ENCODE data around the gene GARS1. TPM values are rescaled to one million over a fixed set of nuclear protein-coding genes. Genes with fewer than 3 reads are reported as not detected.

Gene GARS1
- total and polyA plus RNA-seq, 9 of the 15 experiments (the other 6 are each of a cell fraction or from before 2014, with no cell fraction given): 142 to 769 (median 272) TPM

DNA sequence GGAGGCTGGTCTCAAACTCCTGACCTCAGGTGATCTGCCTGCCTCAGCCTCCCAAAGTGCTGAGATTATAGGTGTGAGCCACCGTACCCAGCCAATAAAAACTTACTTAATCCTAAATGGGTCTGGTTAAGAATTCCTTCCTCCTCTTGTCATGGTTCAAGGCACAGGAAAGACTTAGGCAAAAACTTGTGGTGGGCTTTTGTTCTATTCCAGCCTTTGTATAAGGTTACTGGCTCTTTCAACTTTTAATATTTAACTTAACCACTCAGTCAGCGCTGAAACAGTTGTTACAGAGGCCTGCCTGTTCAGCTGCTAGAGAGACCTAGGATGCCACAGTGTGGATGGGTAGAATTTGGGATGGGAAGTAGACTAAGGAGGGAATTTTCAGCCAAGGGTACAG lies 28.1 kb upstream of the GARS1 start (continued):
- TF ChIP-seq, protein P1, sequence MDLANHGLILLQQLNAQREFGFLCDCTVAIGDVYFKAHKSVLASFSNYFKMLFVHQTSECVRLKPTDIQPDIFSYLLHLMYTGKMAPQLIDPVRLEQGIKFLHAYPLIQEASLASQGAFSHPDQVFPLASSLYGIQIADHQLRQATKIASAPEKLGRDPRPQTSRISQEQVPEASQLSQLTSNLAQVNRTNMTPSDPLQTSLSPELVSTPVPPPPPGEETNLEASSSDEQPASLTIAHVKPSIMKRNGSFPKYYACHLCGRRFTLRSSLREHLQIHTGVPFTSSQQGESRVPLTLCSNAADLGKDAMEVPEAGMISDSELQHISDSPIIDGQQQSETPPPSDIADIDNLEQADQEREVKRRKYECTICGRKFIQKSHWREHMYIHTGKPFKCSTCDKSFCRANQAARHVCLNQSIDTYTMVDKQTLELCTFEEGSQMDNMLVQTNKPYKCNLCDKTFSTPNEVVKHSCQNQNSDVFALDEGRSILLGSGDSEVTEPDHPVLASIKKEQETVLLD (IDR thresholded peaks at IDR 0.05): no peak
- TF ChIP-seq GATAD2B (IDR thresholded peaks at IDR 0.05; ENCODE audit: borderline replicate concordance) (no peak), TEAD2 (tag; IDR thresholded peaks at IDR 0.05) (no peak), ZFX (CRISPR knock-in tag; IDR thresholded peaks at IDR 0.05) (no peak), L3MBTL2 (IDR thresholded peaks at IDR 0.05) (no peak), RBBP5 (IDR thresholded peaks at IDR 0.05; ENCODE audit: borderline replicate concordance, insufficient read depth, low read length, poor library complexity, severe bottlenecking) (no peak), GTF2A2 (tag; IDR thresholded peaks at IDR 0.05) (no peak), U2AF2 (optimal IDR thresholded peaks at IDR 0.05; ENCODE audit: low read depth, low read length) (no peak)
- TF ChIP-seq, protein P2, sequence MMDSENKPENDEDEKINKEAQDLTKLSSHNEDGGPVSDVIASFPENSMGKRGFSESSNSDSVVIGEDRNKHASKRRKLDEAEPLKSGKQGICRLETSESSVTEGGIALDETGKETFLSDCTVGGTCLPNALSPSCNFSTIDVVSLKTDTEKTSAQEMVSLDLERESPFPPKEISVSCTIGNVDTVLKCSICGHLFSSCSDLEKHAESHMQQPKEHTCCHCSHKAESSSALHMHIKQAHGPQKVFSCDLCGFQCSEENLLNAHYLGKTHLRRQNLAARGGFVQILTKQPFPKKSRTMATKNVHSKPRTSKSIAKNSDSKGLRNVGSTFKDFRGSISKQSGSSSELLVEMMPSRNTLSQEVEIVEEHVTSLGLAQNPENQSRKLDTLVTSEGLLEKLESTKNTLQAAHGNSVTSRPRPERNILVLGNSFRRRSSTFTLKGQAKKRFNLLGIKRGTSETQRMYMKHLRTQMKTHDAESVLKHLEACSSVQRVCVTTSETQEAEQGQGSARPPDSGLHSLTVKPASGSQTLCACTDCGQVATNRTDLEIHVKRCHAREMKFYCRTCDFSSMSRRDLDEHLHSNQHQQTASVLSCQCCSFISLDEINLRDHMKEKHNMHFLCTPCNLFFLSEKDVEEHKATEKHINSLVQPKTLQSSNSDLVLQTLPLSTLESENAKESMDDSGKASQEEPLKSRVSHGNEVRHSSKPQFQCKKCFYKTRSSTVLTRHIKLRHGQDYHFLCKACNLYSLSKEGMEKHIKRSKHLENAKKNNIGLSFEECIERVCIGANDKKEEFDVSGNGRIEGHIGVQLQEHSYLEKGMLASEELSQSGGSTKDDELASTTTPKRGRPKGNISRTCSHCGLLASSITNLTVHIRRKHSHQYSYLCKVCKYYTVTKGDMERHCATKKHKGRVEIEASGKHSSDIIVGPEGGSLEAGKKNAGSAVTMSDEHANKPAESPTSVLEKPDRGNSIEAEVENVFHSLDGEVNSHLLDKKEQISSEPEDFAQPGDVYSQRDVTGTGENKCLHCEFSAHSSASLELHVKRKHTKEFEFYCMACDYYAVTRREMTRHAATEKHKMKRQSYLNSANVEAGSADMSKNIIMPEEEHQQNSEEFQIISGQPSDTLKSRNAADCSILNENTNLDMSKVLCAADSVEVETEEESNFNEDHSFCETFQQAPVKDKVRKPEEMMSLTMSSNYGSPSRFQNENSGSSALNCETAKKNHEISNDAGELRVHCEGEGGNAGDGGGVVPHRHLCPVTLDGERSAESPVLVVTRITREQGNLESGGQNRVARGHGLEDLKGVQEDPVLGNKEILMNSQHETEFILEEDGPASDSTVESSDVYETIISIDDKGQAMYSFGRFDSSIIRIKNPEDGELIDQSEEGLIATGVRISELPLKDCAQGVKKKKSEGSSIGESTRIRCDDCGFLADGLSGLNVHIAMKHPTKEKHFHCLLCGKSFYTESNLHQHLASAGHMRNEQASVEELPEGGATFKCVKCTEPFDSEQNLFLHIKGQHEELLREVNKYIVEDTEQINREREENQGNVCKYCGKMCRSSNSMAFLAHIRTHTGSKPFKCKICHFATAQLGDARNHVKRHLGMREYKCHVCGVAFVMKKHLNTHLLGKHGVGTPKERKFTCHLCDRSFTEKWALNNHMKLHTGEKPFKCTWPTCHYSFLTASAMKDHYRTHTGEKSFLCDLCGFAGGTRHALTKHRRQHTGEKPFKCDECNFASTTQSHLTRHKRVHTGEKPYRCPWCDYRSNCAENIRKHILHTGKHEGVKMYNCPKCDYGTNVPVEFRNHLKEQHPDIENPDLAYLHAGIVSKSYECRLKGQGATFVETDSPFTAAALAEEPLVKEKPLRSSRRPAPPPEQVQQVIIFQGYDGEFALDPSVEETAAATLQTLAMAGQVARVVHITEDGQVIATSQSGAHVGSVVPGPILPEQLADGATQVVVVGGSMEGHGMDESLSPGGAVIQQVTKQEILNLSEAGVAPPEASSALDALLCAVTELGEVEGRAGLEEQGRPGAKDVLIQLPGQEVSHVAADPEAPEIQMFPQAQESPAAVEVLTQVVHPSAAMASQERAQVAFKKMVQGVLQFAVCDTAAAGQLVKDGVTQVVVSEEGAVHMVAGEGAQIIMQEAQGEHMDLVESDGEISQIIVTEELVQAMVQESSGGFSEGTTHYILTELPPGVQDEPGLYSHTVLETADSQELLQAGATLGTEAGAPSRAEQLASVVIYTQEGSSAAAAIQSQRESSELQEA (IDR thresholded peaks at IDR 0.05; ENCODE audit: low read depth): no peak
- TF ChIP-seq, protein P3, sequence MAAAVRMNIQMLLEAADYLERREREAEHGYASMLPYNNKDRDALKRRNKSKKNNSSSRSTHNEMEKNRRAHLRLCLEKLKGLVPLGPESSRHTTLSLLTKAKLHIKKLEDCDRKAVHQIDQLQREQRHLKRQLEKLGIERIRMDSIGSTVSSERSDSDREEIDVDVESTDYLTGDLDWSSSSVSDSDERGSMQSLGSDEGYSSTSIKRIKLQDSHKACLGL (CRISPR knock-in tag; IDR thresholded peaks at IDR 0.05; ENCODE audit: borderline replicate concordance, poor library complexity, severe bottlenecking): no peak
